T-helper 9 cell (primary cell): ENCODE data around the gene CEP55.

Experiments
- DNase-seq: peaks from one replicate; pipeline ENCODE4 v3.0.0-alpha.2; 2020

Gene CEP55

GRCh38 chr10:93471110-93471651 lies 25.2 kb upstream of the CEP55 start:
- DNase-seq: no peak

- DNase-seq: no peak
Measured at GRCh38 chr10:93473161-93473560, 23.3 kb upstream of the CEP55 start.

GRCh38 chr10:93473804-93474472 lies 22.5 kb upstream of the CEP55 start:
- no peak for DNase-seq

GRCh38 chr10:93475227-93475626 lies 21.2 kb upstream of the CEP55 start:
- DNase-seq: no peak

GRCh38 chr10:93475871-93476270 lies 20.5 kb upstream of the CEP55 start:
- no peak for DNase-seq

- DNase-seq: no peak
Measured at GRCh38 chr10:93476756-93477155, 19.7 kb upstream of the CEP55 start.

GRCh38 chr10:93478873-93479272 lies 17.5 kb upstream of the CEP55 start:
- no peak for DNase-seq

GRCh38 chr10:93481637-93482144 lies 14.7 kb upstream of the CEP55 start:
- DNase-seq: no peak

GRCh38 chr10:93482145-93482834 lies 14.1 kb upstream of the CEP55 start, which contains the start of gene MYOF:
Gene MYOF, minus strand, starts transcription at chr10:93482334. Its CDS starts 140 bp downstream, at chr10:93482194.
- no peak for DNase-seq

- no peak for DNase-seq
Measured at GRCh38 chr10:93485690-93486089, 10.7 kb upstream of the CEP55 start.

GRCh38 chr10:93488956-93489528 lies 7.4 kb upstream of the CEP55 start:
- no peak for DNase-seq

- DNase-seq: no peak
Measured at GRCh38 chr10:93491602-93492121, 4.8 kb upstream of the CEP55 start.

- no peak for DNase-seq
Measured at GRCh38 chr10:93493162-93493561, 3.2 kb upstream of the CEP55 start.

GRCh38 chr10:93494494-93494893 lies 1.9 kb upstream of the CEP55 start:
- no peak for DNase-seq

- DNase-seq: no peak
Measured at GRCh38 chr10:93495654-93496321, 624 bp upstream of the CEP55 start.

GRCh38 chr10:93498166-93498565 lies 1.8 kb downstream of the CEP55 start:
- DNase-seq: no peak

GRCh38 chr10:93501650-93502049 lies 5.2 kb downstream of the CEP55 start:
- no peak for DNase-seq

- DNase-seq: no peak
Measured at GRCh38 chr10:93503075-93503474, 6.7 kb downstream of the CEP55 start.

GRCh38 chr10:93505075-93505474 lies 8.7 kb downstream of the CEP55 start:
- no peak for DNase-seq

- no peak for DNase-seq
Measured at GRCh38 chr10:93509816-93510215, 13.4 kb downstream of the CEP55 start.

GRCh38 chr10:93512565-93512964 lies 16.2 kb downstream of the CEP55 start:
- no peak for DNase-seq

GRCh38 chr10:93513091-93513490 lies 16.7 kb downstream of the CEP55 start:
- DNase-seq: no peak

GRCh38 chr10:93514521-93514920 lies 18.1 kb downstream of the CEP55 start:
- no peak for DNase-seq
